IMR-90 (cell line): ENCODE results near the gene AHDC1. TPM values are rescaled to one million over a fixed set of nuclear protein-coding genes. Genes with fewer than 3 reads are reported as not detected.

Experiments
- ATAC-seq: fragments of 200-7000 bp; cut with Tn5 transposase; 2 replicates; pipeline ENCODE4 v1.9.1; 2020; ENCODE audit warnings: low read depth, mild to moderate bottlenecking, moderate library complexity
- BruUV-seq: library from RNA; stranded (reverse); fragments of 400-500 nt; replicated peaks from 2 replicates; lab custom pipeline; 2021; lab: Mats Ljungman, UMichigan
- CTCF ChIA-PET: fragments of 300-600 bp; formaldehyde crosslinking; extraction: SDS; loops from one replicate; lab custom pipeline; 2021; ENCODE audit warnings: antibody characterized with exemption; lab: Yijun Ruan, JAX
- POLR2A ChIA-PET: fragments of 300-600 bp; sonication (Branson Sonifier 250); formaldehyde crosslinking; loops from one replicate; lab custom pipeline; 2022; ENCODE audit warnings: antibody characterized with exemption; ENCODE audit not compliant: unreplicated experiment; lab: Charles Lee
- DNase-seq: peaks from one replicate; pipeline ENCODE4 v3.0.0; 2013
- H2AFZ ChIP-seq: replicated peaks from 2 replicates; pipeline ENCODE3; 2013; ENCODE audit warnings: low read length, mild to moderate bottlenecking; ENCODE audit not compliant: poor library complexity
- H2AK5ac ChIP-seq: 2 replicates; pipeline ENCODE4 v1.6.1; 2013; ENCODE audit warnings: low read depth, low read length, inconsistent platforms
- H2AK9ac ChIP-seq: replicated peaks from 2 replicates; pipeline ENCODE3; 2013; ENCODE audit warnings: mild to moderate bottlenecking, low read depth, low read length, moderate library complexity; ENCODE audit not compliant: poor library complexity
- H2BK120ac ChIP-seq: 2 replicates; pipeline ENCODE4 v1.6.1; 2013; ENCODE audit warnings: low read depth, low read length, inconsistent platforms
- H2BK15ac ChIP-seq: 3 replicates; pipeline ENCODE4 v1.6.1; 2013; ENCODE audit warnings: low read depth, low read length, inconsistent platforms
- H2BK20ac ChIP-seq: 2 replicates; pipeline ENCODE4 v1.6.1; 2013; ENCODE audit warnings: low read depth, mild to moderate bottlenecking, inconsistent platforms, low read length, moderate library complexity
- H2BK5ac ChIP-seq: 2 replicates; pipeline ENCODE4 v1.6.1; 2013; ENCODE audit warnings: mild to moderate bottlenecking, low read depth, low read length, inconsistent platforms; ENCODE audit not compliant: poor library complexity, severe bottlenecking
- H3K14ac ChIP-seq: replicated peaks from 2 replicates; pipeline ENCODE4 v1.6.1; 2013; ENCODE audit warnings: low read depth, low read length, inconsistent platforms
- H3K18ac ChIP-seq: 2 replicates; pipeline ENCODE4 v1.6.1; 2013; ENCODE audit warnings: low read depth, low read length, control low read depth
- H3K23ac ChIP-seq: 2 replicates; pipeline ENCODE4 v1.6.1; 2013; ENCODE audit warnings: low read depth, low read length, inconsistent platforms
- H3K27ac ChIP-seq: 2 replicates; pipeline ENCODE4 v1.5.1; 2013; ENCODE audit warnings: mild to moderate bottlenecking, control low read depth, low read length; ENCODE audit not compliant: insufficient read depth
- H3K27me3 ChIP-seq: 2 replicates; pipeline ENCODE4 v1.6.1; 2013; ENCODE audit warnings: low read length; ENCODE audit not compliant: control insufficient read depth, insufficient read depth
- H3K36me3 ChIP-seq: 2 replicates; pipeline ENCODE4 v1.6.1; 2013; ENCODE audit warnings: low read length, mixed read lengths; ENCODE audit not compliant: control insufficient read depth, insufficient read depth
- H3K4ac ChIP-seq: 2 replicates; pipeline ENCODE4 v1.6.1; 2013; ENCODE audit warnings: low read depth, low read length, inconsistent platforms
- H3K4me1 ChIP-seq: 2 replicates; pipeline ENCODE4 v1.6.1; 2013; ENCODE audit warnings: low read length, mixed read lengths; ENCODE audit not compliant: control insufficient read depth, insufficient read depth
- H3K4me2 ChIP-seq: 2 replicates; pipeline ENCODE4 v1.6.1; 2013; ENCODE audit warnings: low read depth, mild to moderate bottlenecking, control low read depth, low read length, moderate library complexity
- H3K4me3 ChIP-seq: 2 replicates; pipeline ENCODE4 v1.5.1; 2013; ENCODE audit warnings: low read depth, mild to moderate bottlenecking, control low read depth, low read length, moderate library complexity; ENCODE audit not compliant: insufficient read depth
- H3K56ac ChIP-seq: 2 replicates; pipeline ENCODE4 v1.6.1; 2013; ENCODE audit warnings: low read length, inconsistent platforms; ENCODE audit not compliant: insufficient read depth; ENCODE audit errors: extremely low read depth
- H3K79me1 ChIP-seq, 2 experiments: 2 replicates each; pipeline ENCODE4 v1.6.1; 2013; ENCODE audit warnings: low read length in 2 of 2, inconsistent platforms in 1 of 2, low read depth in 1 of 2
- H3K9ac ChIP-seq: 2 replicates; pipeline ENCODE4 v1.6.1; 2013; ENCODE audit warnings: low read depth, low read length, control low read depth
- H3K9me1 ChIP-seq: 2 replicates; pipeline ENCODE4 v1.6.1; 2013; ENCODE audit warnings: low read length, inconsistent platforms; ENCODE audit not compliant: insufficient read depth
- H3K9me3 ChIP-seq: 2 replicates; pipeline ENCODE4 v1.6.1; 2013; ENCODE audit warnings: low read length; ENCODE audit not compliant: control insufficient read depth, insufficient read depth
- H4K20me1 ChIP-seq: 2 replicates; pipeline ENCODE4 v1.6.1; 2013; ENCODE audit warnings: low read length, inconsistent platforms; ENCODE audit not compliant: insufficient read depth
- H4K5ac ChIP-seq: 2 replicates; pipeline ENCODE4 v1.6.1; 2013; ENCODE audit warnings: mild to moderate bottlenecking, low read depth, low read length, control low read depth
- H4K8ac ChIP-seq, 2 experiments: 2 replicates each; pipeline ENCODE4 v1.6.1; 2013; ENCODE audit warnings: low read depth in 2 of 2, low read length in 2 of 2, control low read depth in 1 of 2, inconsistent platforms in 1 of 2
- H4K91ac ChIP-seq: 2 replicates; pipeline ENCODE4 v1.6.1; 2013; ENCODE audit warnings: low read depth, low read length, inconsistent platforms; ENCODE audit not compliant: insufficient read depth
- BHLHE40 ChIP-seq: fragments of 150-350 bp; IDR thresholded peaks from 2 replicates; pipeline ENCODE4 v1.6.1; 2016; ENCODE audit warnings: mild to moderate bottlenecking, low read depth, low read length
- CEBPB ChIP-seq: IDR thresholded peaks from 2 replicates; pipeline ENCODE4 v1.6.1; 2012; ENCODE audit warnings: low read depth, low read length, improper control_type of control experiment
- CHD1 ChIP-seq: IDR thresholded peaks from 2 replicates; pipeline ENCODE4 v1.6.1; 2012; ENCODE audit warnings: low read depth, low read length, improper control_type of control experiment
- FOS ChIP-seq: fragments of 150-350 bp; IDR thresholded peaks from 2 replicates; pipeline ENCODE4 v1.6.1; 2016; ENCODE audit warnings: low read depth, low read length
- MAFK ChIP-seq: IDR thresholded peaks from 2 replicates; pipeline ENCODE4 v1.6.1; 2012; ENCODE audit warnings: low read depth, low read length, improper control_type of control experiment
- MAZ ChIP-seq: IDR thresholded peaks from 2 replicates; pipeline ENCODE4 v1.6.1; 2012; ENCODE audit warnings: low read depth, mild to moderate bottlenecking, low read length, improper control_type of control experiment, moderate library complexity, borderline replicate concordance
- MXI1 ChIP-seq: IDR thresholded peaks from 2 replicates; pipeline ENCODE4 v1.6.1; 2012; ENCODE audit warnings: low read depth, mild to moderate bottlenecking, low read length, moderate library complexity, borderline replicate concordance
- NFE2L2 ChIP-seq: fragments of 150-350 bp; IDR thresholded peaks from 2 replicates; pipeline ENCODE4 v1.6.1; 2016; ENCODE audit warnings: low read depth, mild to moderate bottlenecking, low read length
- POLR2A ChIP-seq: IDR thresholded peaks from 2 replicates; pipeline ENCODE4 v1.6.1; 2012; ENCODE audit warnings: mild to moderate bottlenecking, low read depth, low read length
- RAD21 ChIP-seq: IDR thresholded peaks from 2 replicates; pipeline ENCODE4 v1.6.1; 2012; ENCODE audit warnings: low read length, improper control_type of control experiment
- RCOR1 ChIP-seq: IDR thresholded peaks from 2 replicates; pipeline ENCODE4 v1.6.1; 2012; ENCODE audit warnings: mild to moderate bottlenecking, low read length, improper control_type of control experiment; ENCODE audit not compliant: insufficient replicate concordance
- RFX5 ChIP-seq: IDR thresholded peaks from 2 replicates; pipeline ENCODE4 v1.8.0; 2012; ENCODE audit warnings: low read depth, mild to moderate bottlenecking, low read length, moderate library complexity
- SMC3 ChIP-seq: fragments of 150-350 bp; IDR thresholded peaks from 2 replicates; pipeline ENCODE4 v1.6.1; 2016; ENCODE audit warnings: low read depth, mild to moderate bottlenecking, antibody characterized with exemption, low read length, moderate library complexity
- WGBS, 2 experiments: methylation state at CpG; one replicate each; pipeline versions ENCODE4 v1.1.5 to v1.1.7; 2013; ENCODE audit warnings: missing lambda C conversion rate in 2 of 2; ENCODE audit not compliant: insufficient read length in 1 of 2; ENCODE audit errors: extremely low coverage in 2 of 2; 5-methylcytosine and 5-hydroxymethylcytosine counted together
- dilution Hi-C: fragments of 300-500 bp; cut with HindIII; formaldehyde crosslinking; loops from one replicate; pipeline ENCODE4 v1.14.3; 2018; ENCODE audit warnings: low sequenced_read_pairs; ENCODE audit not compliant: unreplicated experiment
- in situ Hi-C: fragments of 300-500 bp; cut with MboI; formaldehyde crosslinking; loops from 3 replicates; pipeline ENCODE4 v1.14.3; 2019; ENCODE audit warnings: low sequenced_read_pairs, inconsistent platforms, mixed read lengths
- intact Hi-C: fragments of 100-400 bp; cut with micrococcal nuclease; formaldehyde crosslinking; loops from 2 replicates; pipeline ENCODE4 v1.10.0; 2022
- polyA plus RNA-seq, 3 experiments: library from polyadenylated mRNA; depleted of rRNA; stranded (reverse); fragments of >200 nt; gene quantifications; 2 replicates each; pipeline ENCODE4 v1.2.3, GENCODE V29; 2012; ENCODE audit warnings: low replicate concordance in 1 of 3
- total RNA-seq: library from RNA; depleted of rRNA; stranded (reverse); fragments of >200 nt; gene quantifications from 2 replicates; pipeline ENCODE4 v1.2.3, GENCODE V29; 2012
- TF ChIP-seq, protein P1 (sequence below): fragments of 150-350 bp; IDR thresholded peaks from 2 replicates; pipeline ENCODE4 v1.6.1; 2017; ENCODE audit warnings: mild to moderate bottlenecking, antibody characterized with exemption, low read length, low read depth
- TF ChIP-seq, protein P2 (sequence below): fragments of 150-350 bp; IDR thresholded peaks from 2 replicates; pipeline ENCODE4 v1.6.1; 2016; ENCODE audit warnings: low read depth, mild to moderate bottlenecking, low read length, moderate library complexity, borderline replicate concordance
- TF ChIP-seq, protein P3 (sequence below): conservative IDR thresholded peaks from 2 replicates; pipeline ENCODE4 v1.5.1; 2012; ENCODE audit warnings: mild to moderate bottlenecking, low read depth, low read length, improper control_type of control experiment

The AHDC1 gene
- total and polyA plus RNA-seq, 2 of the 4 experiments (the other 2 are of a cell fraction): 2.0 to 11.6 TPM

DNA sequence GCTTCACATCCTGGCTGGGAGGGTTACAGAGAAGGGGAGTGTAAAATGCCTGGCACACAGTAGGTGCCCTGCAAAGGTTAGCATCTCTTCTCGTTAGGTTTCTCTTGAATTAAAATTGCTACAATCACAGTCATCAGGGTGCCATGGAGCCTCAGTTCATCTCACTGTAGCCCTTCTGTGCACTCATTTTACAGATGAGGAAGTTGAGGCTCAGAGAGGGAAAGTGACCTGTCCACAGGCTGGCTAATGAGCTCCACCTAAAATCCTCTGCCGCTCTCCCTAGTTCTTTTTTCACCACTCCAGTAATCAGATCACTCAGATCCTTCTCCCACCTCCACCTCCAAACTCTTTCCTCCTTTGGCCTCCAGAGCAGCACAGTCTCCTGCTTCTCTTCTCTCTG, 13.5 kb upstream of the AHDC1 start:
- Histone ChIP-seq H3K36me3 (no peaks in the 10 kb centered on the region), H2AK5ac (no peak overlapping the region), H2BK120ac (no peak overlapping the region), H3K79me1 (no peaks in the 10 kb centered on the region), H3K56ac (no peak overlapping the region), H2AFZ (no peak overlapping the region), H3K4me2 (no peak overlapping the region), H3K23ac (no peak overlapping the region), H4K5ac (no peak overlapping the region), H2BK20ac (no peak overlapping the region), H3K4ac (no peak overlapping the region), H2AK9ac (no peak overlapping the region), H2BK15ac (no peak overlapping the region), H3K9me1 (no peaks in the 10 kb centered on the region), H3K14ac (no peak overlapping the region), H4K20me1 (no peaks in the 10 kb centered on the region), H3K4me3 (no peak overlapping the region), H3K27ac (no peak overlapping the region), H3K9me3 (no peaks in the 10 kb centered on the region), H4K8ac (no peak overlapping the region), H3K27me3 (peaks cover 20% of the 10 kb centered on the region), H2BK5ac (no peak overlapping the region), H4K91ac (no peak overlapping the region), H3K4me1 (no peaks in the 10 kb centered on the region), H3K18ac (no peak overlapping the region), H3K9ac (no peak overlapping the region)
- DNase-seq (no peak), ATAC-seq (no peak)
- dilution Hi-C loops: no loop called here
- 100% methylated on average over 1 of the region's 2 CpGs; no CpG with 5 or more reads in 1 of the 2 experiments for WGBS, 2 experiments
- intact Hi-C loops: no loop called here
- CTCF ChIA-PET: no interaction called here
- POLR2A ChIA-PET: no interaction called here
- no TSS peak for BruUV-seq
- in situ Hi-C loops: no loop called here
- TF ChIP-seq RCOR1 (no peak), MAZ (no peak), POLR2A (no peak), SMC3 (no peak), RFX5 (no peak), RAD21 (no peak), FOS (no peak), CEBPB (no peak), MXI1 (no peak), MAFK (no peak), BHLHE40 (no peak), NFE2L2 (no peak), CHD1 (no peak)
- TF ChIP-seq, protein P1, sequence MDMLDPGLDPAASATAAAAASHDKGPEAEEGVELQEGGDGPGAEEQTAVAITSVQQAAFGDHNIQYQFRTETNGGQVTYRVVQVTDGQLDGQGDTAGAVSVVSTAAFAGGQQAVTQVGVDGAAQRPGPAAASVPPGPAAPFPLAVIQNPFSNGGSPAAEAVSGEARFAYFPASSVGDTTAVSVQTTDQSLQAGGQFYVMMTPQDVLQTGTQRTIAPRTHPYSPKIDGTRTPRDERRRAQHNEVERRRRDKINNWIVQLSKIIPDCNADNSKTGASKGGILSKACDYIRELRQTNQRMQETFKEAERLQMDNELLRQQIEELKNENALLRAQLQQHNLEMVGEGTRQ: no peak
- TF ChIP-seq, protein P2, sequence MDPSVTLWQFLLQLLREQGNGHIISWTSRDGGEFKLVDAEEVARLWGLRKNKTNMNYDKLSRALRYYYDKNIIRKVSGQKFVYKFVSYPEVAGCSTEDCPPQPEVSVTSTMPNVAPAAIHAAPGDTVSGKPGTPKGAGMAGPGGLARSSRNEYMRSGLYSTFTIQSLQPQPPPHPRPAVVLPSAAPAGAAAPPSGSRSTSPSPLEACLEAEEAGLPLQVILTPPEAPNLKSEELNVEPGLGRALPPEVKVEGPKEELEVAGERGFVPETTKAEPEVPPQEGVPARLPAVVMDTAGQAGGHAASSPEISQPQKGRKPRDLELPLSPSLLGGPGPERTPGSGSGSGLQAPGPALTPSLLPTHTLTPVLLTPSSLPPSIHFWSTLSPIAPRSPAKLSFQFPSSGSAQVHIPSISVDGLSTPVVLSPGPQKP: no peak
- TF ChIP-seq, protein P3, sequence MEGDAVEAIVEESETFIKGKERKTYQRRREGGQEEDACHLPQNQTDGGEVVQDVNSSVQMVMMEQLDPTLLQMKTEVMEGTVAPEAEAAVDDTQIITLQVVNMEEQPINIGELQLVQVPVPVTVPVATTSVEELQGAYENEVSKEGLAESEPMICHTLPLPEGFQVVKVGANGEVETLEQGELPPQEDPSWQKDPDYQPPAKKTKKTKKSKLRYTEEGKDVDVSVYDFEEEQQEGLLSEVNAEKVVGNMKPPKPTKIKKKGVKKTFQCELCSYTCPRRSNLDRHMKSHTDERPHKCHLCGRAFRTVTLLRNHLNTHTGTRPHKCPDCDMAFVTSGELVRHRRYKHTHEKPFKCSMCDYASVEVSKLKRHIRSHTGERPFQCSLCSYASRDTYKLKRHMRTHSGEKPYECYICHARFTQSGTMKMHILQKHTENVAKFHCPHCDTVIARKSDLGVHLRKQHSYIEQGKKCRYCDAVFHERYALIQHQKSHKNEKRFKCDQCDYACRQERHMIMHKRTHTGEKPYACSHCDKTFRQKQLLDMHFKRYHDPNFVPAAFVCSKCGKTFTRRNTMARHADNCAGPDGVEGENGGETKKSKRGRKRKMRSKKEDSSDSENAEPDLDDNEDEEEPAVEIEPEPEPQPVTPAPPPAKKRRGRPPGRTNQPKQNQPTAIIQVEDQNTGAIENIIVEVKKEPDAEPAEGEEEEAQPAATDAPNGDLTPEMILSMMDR: no peak
